Aorta (tissue), 5 donors: Measurements from ENCODE around the gene MLX. TPM values are rescaled to one million over a fixed set of nuclear protein-coding genes. Genes with fewer than 3 reads are reported as not detected.

Experiments used
- ATAC-seq: fragments of 200-7000 bp; cut with Tn5 transposase; one replicate; pipeline ENCODE4 v1.9.1; 2022; ENCODE audit warnings: moderate library complexity; ENCODE audit not compliant: low FRiP score
- DNase-seq, 2 donors: peaks; one replicate each; pipeline ENCODE4 v3.0.0-alpha.2; 2020
- H3K27ac ChIP-seq, 2 donors: one replicate each; pipeline ENCODE4 v1.5.1; 2013; ENCODE audit warnings: low read length in 2 of 2, mild to moderate bottlenecking in 2 of 2, moderate library complexity in 2 of 2, control low read depth in 1 of 2, inconsistent platforms in 1 of 2, low read depth in 1 of 2
- H3K27me3 ChIP-seq, 2 donors: one replicate each; pipeline ENCODE4 v1.6.1; 2013; ENCODE audit warnings: control low read depth in 1 of 2, low read length in 1 of 2, mild to moderate bottlenecking in 1 of 2, moderate library complexity in 1 of 2; ENCODE audit not compliant: insufficient read depth in 2 of 2, control insufficient read depth in 1 of 2
- H3K36me3 ChIP-seq, 2 donors: one replicate each; pipeline ENCODE4 v1.6.1; 2013; ENCODE audit warnings: control low read depth in 1 of 2, low read length in 1 of 2, mild to moderate bottlenecking in 1 of 2; ENCODE audit not compliant: insufficient read depth in 2 of 2, control insufficient read depth in 1 of 2
- H3K4me1 ChIP-seq, 2 donors: one replicate each; pipeline ENCODE4 v1.6.1; 2013; ENCODE audit warnings: low read length in 2 of 2, control low read depth in 1 of 2, mild to moderate bottlenecking in 1 of 2, moderate library complexity in 1 of 2; ENCODE audit not compliant: insufficient read depth in 2 of 2, control insufficient read depth in 1 of 2
- H3K4me3 ChIP-seq, 2 donors: one replicate each; pipeline ENCODE4 v1.5.1; 2013; ENCODE audit warnings: low read length in 2 of 2, control low read depth in 1 of 2, mild to moderate bottlenecking in 1 of 2
- H3K9me3 ChIP-seq: one replicate; pipeline ENCODE4 v1.6.1; 2013; ENCODE audit warnings: mild to moderate bottlenecking, low read length; ENCODE audit not compliant: control insufficient read depth
- WGBS, 2 donors: extraction: QIAGEN DNeasy Blood & Tissue Kit; methylation state at CpG; one replicate each; pipeline ENCODE4 v1.1.7; 2013; 5-methylcytosine and 5-hydroxymethylcytosine counted together
- intact Hi-C, 2 donors: fragments of 100-400 bp; cut with DNase I; formaldehyde crosslinking; loops; one replicate each; pipeline versions ENCODE4 v1.14.2 to v1.15.0; 2022
- polyA plus RNA-seq, 2 donors: library from polyadenylated mRNA; stranded (reverse); fragments of 200-250 nt; gene quantifications; one replicate each; pipeline ENCODE4 v1.2.3, GENCODE V29; 2013
- total RNA-seq, 2 donors: library from RNA; stranded (reverse); fragmentation: NEBNext Ultra II Directional; extraction: Animal tissue kit (Norgen Biotek cat#: 25700); gene quantifications; one replicate each; pipeline ENCODE4 v1.2.1, GENCODE V29; 2021
- donor health status: healthy with polysubstance abuse.
- donor health status: Bipolar disorder and iron deficiency.
- donor health status: DM: no; HTN: no; CAD: no.
- donor health status: DM: no; HTN: no; CAD: no.
- donor health status: DM: yes; HTN: yes; CAD: no.

Gene MLX
- total and polyA plus RNA-seq, 4 donors = 31.9 to 38.6 (median 34.0) TPM

- Histone ChIP-seq H3K27ac (peak overlapping the region; percentile 91 to 97), H3K9me3 (no peaks in the 10 kb centered on the region), H3K27me3 (no peaks in the 10 kb centered on the region), H3K36me3 (no peaks in the 10 kb centered on the region), H3K4me1 (peaks cover 2 to 8% of the 10 kb centered on the region in 2 donors), H3K4me3 (no peak overlapping the region)
- intact Hi-C loops = loop anchor here (2.0 to 5.0 kb wide), 2 partner anchors 99 to 197 kb away; partner anchors contain the start of gene CAVIN1 (in 1 of the 2)
- WGBS, 2 donors = 15 to 23% methylated on average over 11 of the region's 11 CpGs
- DNase-seq (peak; percentile 72), ATAC-seq (no peak)
These were observed 45.1 kb upstream of the MLX start for GRCh38 chr17:42521666-42522262.

DNA sequence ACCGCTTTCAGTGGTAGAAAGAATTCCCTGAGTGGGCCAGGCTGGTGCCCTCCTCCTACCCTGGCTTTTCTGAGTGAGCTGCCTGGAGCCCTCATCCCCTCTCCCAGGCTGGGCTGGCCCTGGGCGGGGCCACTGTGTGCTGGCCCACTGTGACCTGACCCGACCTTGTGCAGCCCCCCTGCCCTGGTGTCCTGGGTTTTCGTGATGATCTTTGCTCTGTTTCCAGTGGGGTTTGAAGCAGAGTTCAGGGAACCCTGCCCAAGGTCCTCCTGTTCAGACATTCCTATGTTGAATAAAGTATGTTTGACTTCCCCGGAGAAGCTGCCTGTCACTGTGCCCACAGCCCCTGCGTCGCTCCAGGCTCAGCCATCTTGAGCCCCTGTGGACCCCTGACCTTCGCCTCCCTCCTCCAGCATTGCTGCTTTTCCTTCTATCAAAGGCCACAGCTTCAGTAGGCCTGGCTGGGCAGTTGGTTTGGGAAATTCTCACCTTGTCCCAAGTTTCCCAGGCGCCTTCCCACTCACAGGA lies 44.6 kb upstream of the MLX start:
- H3K27me3 ChIP-seq = no peaks in the 10 kb centered on the region
- no peaks in the 10 kb centered on the region for H3K36me3 ChIP-seq
- peak overlapping the region; percentile 91 to 97 for H3K27ac ChIP-seq
- no peak overlapping the region for H3K4me3 ChIP-seq
- no peak for ATAC-seq
- H3K9me3 ChIP-seq = no peaks in the 10 kb centered on the region
- H3K4me1 ChIP-seq = peaks cover 2 to 8% of the 10 kb centered on the region in 2 donors
- peak; percentile 37 to 70 for DNase-seq
- WGBS, 2 donors = 28 to 31% methylated on average over 9 of the region's 9 CpGs
- intact Hi-C loops = loop anchor here in 1 of 2 donors (5.0 kb wide), 1 partner anchor 100 kb away; the partner anchor contains the start of gene CAVIN1

GRCh38 chr17:42522798-42523278 lies 44.1 kb upstream of the MLX start:
- WGBS, 2 donors = 61 to 73% methylated on average over 8 of the region's 8 CpGs
- no peak overlapping the region for H3K4me3 ChIP-seq
- DNase-seq (peak in 1 of 2 donors; percentile 42), ATAC-seq (no peak)
- H3K4me1 ChIP-seq = peaks cover 2 to 8% of the 10 kb centered on the region in 2 donors
- no peaks in the 10 kb centered on the region for H3K36me3 ChIP-seq
- intact Hi-C loops = loop anchor here in 1 of 2 donors (5.0 kb wide), 1 partner anchor 101 kb away; the partner anchor contains the start of gene CAVIN1
- H3K27ac ChIP-seq = peak overlapping the region; percentile 91 to 97
- H3K9me3 ChIP-seq = no peaks in the 10 kb centered on the region
- no peaks in the 10 kb centered on the region for H3K27me3 ChIP-seq

DNA sequence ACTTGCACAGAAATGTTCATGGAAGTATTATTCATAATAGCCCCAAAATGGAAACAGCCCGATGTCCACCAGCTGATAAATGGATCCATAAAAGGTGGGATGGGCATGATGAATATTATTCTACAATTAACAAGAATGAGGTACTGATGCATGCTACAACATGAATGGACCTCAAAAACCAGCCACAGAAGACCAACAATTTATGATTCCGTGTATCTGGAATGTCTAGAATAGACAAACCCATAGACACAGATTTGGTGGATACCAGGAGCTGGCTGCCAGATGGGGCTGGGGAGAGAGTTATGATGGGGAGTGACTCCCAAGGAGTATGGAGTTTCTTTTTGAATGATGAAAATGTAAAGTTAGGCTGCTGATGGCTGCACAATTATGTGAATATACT lies 41.7 kb upstream of the MLX start:
- no peak for ATAC-seq
- Histone ChIP-seq H3K9me3 (no peaks in the 10 kb centered on the region), H3K27ac (no peak overlapping the region), H3K4me3 (no peak overlapping the region), H3K36me3 (no peaks in the 10 kb centered on the region), H3K4me1 (peaks cover 2 to 4% of the 10 kb centered on the region in 2 donors), H3K27me3 (no peaks in the 10 kb centered on the region)
- intact Hi-C loops = no loop called here
- DNase-seq = peak in 1 of 2 donors; percentile 37
- 15 to 21% methylated on average over 2 of the region's 2 CpGs for WGBS, 2 donors

- Histone ChIP-seq H3K4me1 (peaks cover 0 to 2% of the 10 kb centered on the region in 2 donors), H3K27me3 (no peaks in the 10 kb centered on the region), H3K9me3 (no peaks in the 10 kb centered on the region), H3K4me3 (no peak overlapping the region), H3K27ac (peak overlapping the region in 1 of 2 donors; percentile 1), H3K36me3 (no peaks in the 10 kb centered on the region)
- intact Hi-C loops = loop anchor here in 1 of 2 donors (2.0 kb wide), 1 partner anchor 203 kb away; no protein-coding TSS in a partner anchor
- DNase-seq (peak; percentile 49 to 75), ATAC-seq (peak; percentile 69)
- 72 to 77% methylated on average over 6 of the region's 6 CpGs for WGBS, 2 donors
These were observed 40.9 kb upstream of the MLX start for GRCh38 chr17:42526031-42526444.

DNA sequence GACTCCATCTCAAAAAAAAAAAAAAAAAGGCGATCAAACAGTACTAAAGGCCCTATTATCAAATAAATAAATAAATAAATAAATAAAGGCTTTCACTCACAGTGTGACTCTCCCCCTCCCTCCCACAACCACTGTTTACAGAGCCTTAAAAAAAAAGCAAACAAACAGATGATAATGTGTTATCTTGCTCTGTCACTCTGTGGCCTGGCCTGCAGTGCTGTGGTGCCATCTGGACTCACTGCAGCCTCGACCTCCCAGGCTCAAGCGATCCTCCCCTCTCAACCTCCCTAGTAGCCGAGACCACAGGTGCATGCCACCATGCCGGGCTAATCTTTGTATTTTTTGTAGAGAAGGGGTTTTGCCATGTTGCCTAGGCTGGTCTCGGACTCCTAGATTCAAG lies 39.0 kb upstream of the MLX start:
- Histone ChIP-seq H3K36me3 (no peaks in the 10 kb centered on the region), H3K4me3 (no peak overlapping the region), H3K27ac (no peak overlapping the region), H3K4me1 (no peaks in the 10 kb centered on the region), H3K27me3 (no peaks in the 10 kb centered on the region), H3K9me3 (no peaks in the 10 kb centered on the region)
- no peak for ATAC-seq
- intact Hi-C loops = loop anchor here (1.0 to 2.0 kb wide), 2 partner anchors 100 to 205 kb away; no protein-coding TSS in a partner anchor
- peak in 1 of 2 donors; percentile 51 for DNase-seq
- 90 to 92% methylated on average over 6 of the region's 6 CpGs for WGBS, 2 donors

DNA sequence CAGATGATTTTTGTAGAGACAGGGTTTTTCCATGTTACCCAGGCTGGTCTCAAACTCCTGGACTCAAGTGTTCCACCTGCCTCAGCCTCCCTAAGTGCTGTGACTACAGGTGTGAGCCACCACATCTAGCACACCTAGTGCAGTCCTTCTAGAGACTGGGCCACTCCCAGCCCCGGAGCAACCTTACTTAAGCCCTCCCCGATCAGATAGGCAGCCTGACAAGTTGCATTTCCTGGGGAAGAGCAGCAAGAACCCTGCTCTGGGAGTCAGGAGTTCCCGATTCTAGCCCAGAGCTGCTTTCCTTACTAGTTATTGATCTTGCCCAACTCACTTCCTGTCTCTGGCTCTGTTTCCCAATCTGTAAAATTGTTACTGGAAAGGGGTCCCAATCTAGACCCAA lies 37.8 kb upstream of the MLX start:
- no peaks in the 10 kb centered on the region for H3K4me1 ChIP-seq
- 81 to 89% methylated on average over 3 of the region's 3 CpGs for WGBS, 2 donors
- intact Hi-C loops = no loop called here

DNA sequence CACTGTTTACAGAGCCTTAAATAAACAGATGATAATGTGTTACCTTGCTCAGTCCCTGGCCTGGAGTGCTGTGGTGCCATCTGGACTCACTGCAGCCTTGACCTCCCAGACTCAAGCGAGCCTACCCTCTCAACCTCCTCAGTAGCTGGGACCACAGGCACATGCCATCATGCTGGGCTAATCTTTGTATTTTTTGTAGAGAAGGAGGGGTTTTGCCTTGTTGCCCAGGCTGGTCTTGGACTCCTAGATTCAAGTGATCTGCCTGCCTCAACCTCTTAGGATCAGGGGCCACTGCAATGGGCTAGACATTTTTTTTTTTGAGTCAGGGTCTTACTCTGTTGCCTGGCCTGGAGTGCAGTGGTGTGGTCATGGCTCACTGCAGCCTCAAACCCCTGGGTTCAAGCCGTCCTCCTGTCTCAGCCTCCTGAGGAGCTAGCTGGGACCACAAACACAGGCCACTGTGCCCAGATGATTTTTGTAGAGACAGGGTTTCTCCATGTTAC lies 35.9 kb upstream of the MLX start:
- DNase-seq = no peak
- no peaks in the 10 kb centered on the region for H3K9me3 ChIP-seq
- peak overlapping the region in 1 of 2 donors; percentile 17 for H3K27ac ChIP-seq
- ATAC-seq = no peak
- 85 to 89% methylated on average over 2 of the region's 2 CpGs for WGBS, 2 donors
- H3K27me3 ChIP-seq = no peaks in the 10 kb centered on the region
- intact Hi-C loops = no loop called here
- no peaks in the 10 kb centered on the region for H3K4me1 ChIP-seq
- H3K36me3 ChIP-seq = no peaks in the 10 kb centered on the region
- no peak overlapping the region for H3K4me3 ChIP-seq

More for the DNA sequence above, 37.8 kb upstream of the MLX start:
- no peaks in the 10 kb centered on the region for H3K9me3 ChIP-seq
- no peak overlapping the region for H3K27ac ChIP-seq
- H3K27me3 ChIP-seq = no peaks in the 10 kb centered on the region
- no peaks in the 10 kb centered on the region for H3K36me3 ChIP-seq
- DNase-seq (peak in 1 of 2 donors; percentile 29), ATAC-seq (no peak)
- no peak overlapping the region for H3K4me3 ChIP-seq
